ENCODE results near the gene SEL1L2.

SEL1L2 gene

GRCh38 chr20:14005996-14006395 is 15.6 kb upstream of the SEL1L2 start:
- Histone ChIP-seq H2AFZ (ENCODE audit: low read length) (no peak overlapping the region), H3F3A (ENCODE audit: insufficient read depth, low read length) (no peaks in the 10 kb centered on the region), H3K9me2 (replicated peaks; ENCODE audit: insufficient read depth, low read length) (no peaks in the 10 kb centered on the region), H3K4me3 (ENCODE audit: low read length) (no peak overlapping the region), H3K27ac (ENCODE audit: low read length) (no peak overlapping the region), H3K27me3 (replicated peaks; ENCODE audit: insufficient read depth, low read length) (no peaks in the 10 kb centered on the region), H3K9me3 (replicated peaks; ENCODE audit: insufficient read depth, low read length) (no peaks in the 10 kb centered on the region), H3K4me1 (ENCODE audit: low read length) (no peaks in the 10 kb centered on the region), H3K79me2 (ENCODE audit: low read length) (no peaks in the 10 kb centered on the region), H3K36me3 (replicated peaks; ENCODE audit: insufficient read depth, low read length) (no peaks in the 10 kb centered on the region), H4K20me1 (ENCODE audit: insufficient read depth, low read length) (no peaks in the 10 kb centered on the region), H3K4me2 (ENCODE audit: low read depth, low read length) (no peak overlapping the region), H3K9ac (ENCODE audit: low read length) (no peak overlapping the region)
- TF ChIP-seq EZH2phosphoT487 (IDR thresholded peaks at IDR 0.05; ENCODE audit: low read length), result no peak
- no peak for TF ChIP-seq CTCF (IDR thresholded peaks at IDR 0.05; ENCODE audit: low read length)
- no peak for TF ChIP-seq EZH2 (optimal IDR thresholded peaks at IDR 0.05; ENCODE audit: low read depth, low read length)
- no peak for DNase-seq

GRCh38 chr20:14000917-14001316 is 10.5 kb upstream of the SEL1L2 start:
- H3K9ac ChIP-seq (ENCODE audit: low read length), result no peak overlapping the region
- TF ChIP-seq EZH2 (optimal IDR thresholded peaks at IDR 0.05; ENCODE audit: low read depth, low read length) (no peak), CTCF (IDR thresholded peaks at IDR 0.05; ENCODE audit: low read length) (no peak), EZH2phosphoT487 (IDR thresholded peaks at IDR 0.05; ENCODE audit: low read length) (no peak)
- no peak overlapping the region for H2AFZ ChIP-seq (ENCODE audit: low read length)
- no peak overlapping the region for H3K4me2 ChIP-seq (ENCODE audit: low read depth, low read length)
- no peaks in the 10 kb centered on the region for H3K4me1 ChIP-seq (ENCODE audit: low read length)
- no peak overlapping the region for H3K27ac ChIP-seq (ENCODE audit: low read length)
- H4K20me1 ChIP-seq (ENCODE audit: insufficient read depth, low read length), result no peaks in the 10 kb centered on the region
- H3K36me3 ChIP-seq (replicated peaks; ENCODE audit: insufficient read depth, low read length), result no peaks in the 10 kb centered on the region
- no peak overlapping the region for H3K4me3 ChIP-seq (ENCODE audit: low read length)
- DNase-seq, result no peak
- H3K9me2 ChIP-seq (replicated peaks; ENCODE audit: insufficient read depth, low read length), result no peaks in the 10 kb centered on the region
- no peaks in the 10 kb centered on the region for H3K79me2 ChIP-seq (ENCODE audit: low read length)
- no peaks in the 10 kb centered on the region for H3F3A ChIP-seq (ENCODE audit: insufficient read depth, low read length)
- no peaks in the 10 kb centered on the region for H3K27me3 ChIP-seq (replicated peaks; ENCODE audit: insufficient read depth, low read length)
- no peaks in the 10 kb centered on the region for H3K9me3 ChIP-seq (replicated peaks; ENCODE audit: insufficient read depth, low read length)

DNA sequence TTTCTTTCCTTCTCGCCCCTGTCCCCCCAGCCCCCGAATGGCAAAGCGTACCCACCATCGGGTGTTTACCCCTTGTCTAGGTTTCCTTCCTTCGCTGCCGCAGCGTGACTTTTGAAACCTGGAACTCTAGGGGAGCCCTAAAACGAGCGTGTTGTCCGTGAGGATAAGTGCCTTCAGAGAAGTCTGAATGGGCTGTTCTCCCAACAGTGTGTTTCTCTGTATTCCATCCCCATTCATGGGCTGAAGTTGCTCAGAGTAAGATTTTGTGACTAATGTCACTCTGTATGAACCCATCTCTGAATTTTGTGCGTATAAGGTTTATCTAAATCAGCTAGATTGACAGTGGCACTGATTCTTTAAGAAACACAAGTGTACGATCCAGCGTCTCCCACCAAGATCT is 5.9 kb upstream of the SEL1L2 start:
- no peaks in the 10 kb centered on the region for H3K9me3 ChIP-seq (replicated peaks; ENCODE audit: insufficient read depth, low read length)
- H3K79me2 ChIP-seq (ENCODE audit: low read length), result no peaks in the 10 kb centered on the region
- H3K27ac ChIP-seq (ENCODE audit: low read length), result no peak overlapping the region
- no peak for DNase-seq
- H3K27me3 ChIP-seq (replicated peaks; ENCODE audit: insufficient read depth, low read length), result no peaks in the 10 kb centered on the region
- H3K4me2 ChIP-seq (ENCODE audit: low read depth, low read length), result no peak overlapping the region
- no peak overlapping the region for H3K4me3 ChIP-seq (ENCODE audit: low read length)
- no peak overlapping the region for H2AFZ ChIP-seq (ENCODE audit: low read length)
- no peaks in the 10 kb centered on the region for H3K4me1 ChIP-seq (ENCODE audit: low read length)
- H3K9ac ChIP-seq (ENCODE audit: low read length), result no peak overlapping the region
- no peaks in the 10 kb centered on the region for H3F3A ChIP-seq (ENCODE audit: insufficient read depth, low read length)
- no peaks in the 10 kb centered on the region for H3K36me3 ChIP-seq (replicated peaks; ENCODE audit: insufficient read depth, low read length)
- no peaks in the 10 kb centered on the region for H4K20me1 ChIP-seq (ENCODE audit: insufficient read depth, low read length)
- H3K9me2 ChIP-seq (replicated peaks; ENCODE audit: insufficient read depth, low read length), result no peaks in the 10 kb centered on the region
- TF ChIP-seq EZH2 (optimal IDR thresholded peaks at IDR 0.05; ENCODE audit: low read depth, low read length) (no peak), EZH2phosphoT487 (IDR thresholded peaks at IDR 0.05; ENCODE audit: low read length) (no peak), CTCF (IDR thresholded peaks at IDR 0.05; ENCODE audit: low read length) (no peak)
